Left renal pelvis (tissue), 4 donors: ENCODE results near the gene PSMD13. TPM values are rescaled to one million over a fixed set of nuclear protein-coding genes. Genes with fewer than 3 reads are reported as not detected.

Experiments
- DNase-seq, 4 donors: peaks; one replicate each; pipeline ENCODE4 v3.0.0-alpha.2; 2013; ENCODE audit warnings: low read depth in 4 of 4, low spot score in 3 of 4
- polyA plus RNA-seq, 4 donors: library from polyadenylated mRNA; unstranded; fragments of 120-200 nt; gene quantifications; one replicate each; pipeline ENCODE4 v1.2.1, GENCODE V29; 2013; ENCODE audit not compliant: insufficient read length in 4 of 4

Gene PSMD13
- polyA plus RNA-seq, 4 donors: 103 to 148 (median 140) TPM

- DNase-seq: no peak
Observed at GRCh38 chr11:269146-269890, 32.5 kb downstream of the PSMD13 start.

- no peak for DNase-seq
Observed at GRCh38 chr11:270451-271318, 33.9 kb downstream of the PSMD13 start.

GRCh38 chr11:271319-271715, 34.5 kb downstream of the PSMD13 start:
- no peak for DNase-seq

GRCh38 chr11:272195-272930, 35.6 kb downstream of the PSMD13 start:
- DNase-seq: no peak

GRCh38 chr11:272931-273198, 36.1 kb downstream of the PSMD13 start:
- DNase-seq: no peak

GRCh38 chr11:276219-276618, 39.4 kb downstream of the PSMD13 start:
- DNase-seq: no peak

- DNase-seq: no peak
Observed at GRCh38 chr11:278001-278951, 41.5 kb downstream of the PSMD13 start, which contains the start of gene NLRP6. Gene NLRP6 (plus strand): TSS chr11:278407. CDS start chr11:278570, 163 bp downstream.

- DNase-seq: no peak
Observed at GRCh38 chr11:279040-279965, 42.5 kb downstream of the PSMD13 start.

- no peak for DNase-seq
Observed at GRCh38 chr11:279966-280705, 43.4 kb downstream of the PSMD13 start.

GRCh38 chr11:280706-281485, 44.1 kb downstream of the PSMD13 start:
- DNase-seq: no peak

GRCh38 chr11:281486-282161, 44.8 kb downstream of the PSMD13 start:
- no peak for DNase-seq

- DNase-seq: no peak
Observed at GRCh38 chr11:282171-282570, 45.4 kb downstream of the PSMD13 start.

- no peak for DNase-seq
Observed at GRCh38 chr11:282630-283360, 46.0 kb downstream of the PSMD13 start.

- DNase-seq: no peak
Observed at GRCh38 chr11:283405-284104, 46.8 kb downstream of the PSMD13 start.

GRCh38 chr11:284105-285020, 47.6 kb downstream of the PSMD13 start:
- DNase-seq: no peak
